Natural killer cell (primary cell): ENCODE measurements around the gene ELP6. TPM values are rescaled to one million over a fixed set of nuclear protein-coding genes. Genes with fewer than 3 reads are reported as not detected.

Experiments
- ATAC-seq, 3 donors: fragments of 150-1000 bp in 2 of 3; fragments of 200-7000 bp in 1 of 3; cut with Tn5 transposase; 1 replicate in 1 of 3; 2 replicates in 2 of 3; pipeline ENCODE4 v1.10.0; 2021; ENCODE audit warnings: mild to moderate bottlenecking in 2 of 3, moderate library complexity in 2 of 3
- DNase-seq, 2 donors: peaks; one replicate each; pipeline versions ENCODE4 v3.0.0 to v3.0.0-alpha.2; 2013 to 2021; ENCODE audit warnings: mixed read lengths in 1 of 2
- H3K27ac ChIP-seq: one replicate; pipeline ENCODE4 v1.5.1; 2013; ENCODE audit warnings: mild to moderate bottlenecking, low read length
- H3K27me3 ChIP-seq: one replicate; pipeline ENCODE4 v1.6.1; 2013; ENCODE audit warnings: low read length; ENCODE audit not compliant: control insufficient read depth, insufficient read depth
- H3K36me3 ChIP-seq: one replicate; pipeline ENCODE4 v1.6.1; 2013; ENCODE audit warnings: low read length; ENCODE audit not compliant: control insufficient read depth, insufficient read depth
- H3K4me1 ChIP-seq: one replicate; pipeline ENCODE4 v1.6.1; 2013; ENCODE audit warnings: low read length; ENCODE audit not compliant: control insufficient read depth, insufficient read depth
- H3K4me3 ChIP-seq: one replicate; pipeline ENCODE4 v1.5.1; 2013; ENCODE audit warnings: low read length
- H3K9me3 ChIP-seq: one replicate; pipeline ENCODE4 v1.6.1; 2013; ENCODE audit warnings: low read length; ENCODE audit not compliant: control insufficient read depth, insufficient read depth
- H3K27ac Mint-ChIP-seq, 2 donors: one replicate each; pipeline ENCODE4 v1.8.0; 2022; ENCODE audit warnings: mild to moderate bottlenecking in 2 of 2, mixed read lengths in 2 of 2, moderate library complexity in 1 of 2
- H3K27me3 Mint-ChIP-seq, 2 donors: one replicate each; pipeline ENCODE4 v1.8.0; 2022; ENCODE audit warnings: low read depth in 2 of 2, mixed read lengths in 2 of 2
- H3K36me3 Mint-ChIP-seq: one replicate; pipeline ENCODE4 v1.8.0; 2022; ENCODE audit warnings: mixed read lengths
- H3K4me1 Mint-ChIP-seq, 2 donors: one replicate each; pipeline ENCODE4 v1.8.0; 2022; ENCODE audit warnings: mixed read lengths in 2 of 2
- H3K4me3 Mint-ChIP-seq: one replicate; pipeline ENCODE4 v1.8.0; 2022; ENCODE audit warnings: mild to moderate bottlenecking, moderate library complexity, mixed read lengths
- H3K9me3 Mint-ChIP-seq, 2 donors: one replicate each; pipeline ENCODE4 v1.8.0; 2022; ENCODE audit warnings: mixed read lengths in 2 of 2
- WGBS: methylation state at CpG from one replicate; pipeline ENCODE4 v1.1.7; 2013; ENCODE audit warnings: missing lambda C conversion rate; ENCODE audit not compliant: insufficient coverage; 5-methylcytosine and 5-hydroxymethylcytosine counted together
- intact Hi-C: fragments of 100-400 bp; cut with micrococcal nuclease; formaldehyde crosslinking; loops from one replicate; pipeline ENCODE4 v1.14.2; 2022
- total RNA-seq, 4 donors: library from RNA; stranded (reverse); fragments of 120-200 nt in 1 of 4; gene quantifications; one replicate each; pipeline versions ENCODE4 v1.2.3 to v1.2.4, GENCODE V29; 2013 to 2022
- TF ChIP-seq, protein P1 (sequence below): fragments of 200-600 bp; IDR thresholded peaks from one replicate; pipeline ENCODE4 v1.8.0; 2022; ENCODE audit warnings: antibody characterized with exemption

Gene ELP6
- total RNA-seq, 3 donors from 2014 or later (not counting 1 experiment from before 2014, with no cell fraction given) = 18.1 to 37.4 (median 33.4) TPM

DNA sequence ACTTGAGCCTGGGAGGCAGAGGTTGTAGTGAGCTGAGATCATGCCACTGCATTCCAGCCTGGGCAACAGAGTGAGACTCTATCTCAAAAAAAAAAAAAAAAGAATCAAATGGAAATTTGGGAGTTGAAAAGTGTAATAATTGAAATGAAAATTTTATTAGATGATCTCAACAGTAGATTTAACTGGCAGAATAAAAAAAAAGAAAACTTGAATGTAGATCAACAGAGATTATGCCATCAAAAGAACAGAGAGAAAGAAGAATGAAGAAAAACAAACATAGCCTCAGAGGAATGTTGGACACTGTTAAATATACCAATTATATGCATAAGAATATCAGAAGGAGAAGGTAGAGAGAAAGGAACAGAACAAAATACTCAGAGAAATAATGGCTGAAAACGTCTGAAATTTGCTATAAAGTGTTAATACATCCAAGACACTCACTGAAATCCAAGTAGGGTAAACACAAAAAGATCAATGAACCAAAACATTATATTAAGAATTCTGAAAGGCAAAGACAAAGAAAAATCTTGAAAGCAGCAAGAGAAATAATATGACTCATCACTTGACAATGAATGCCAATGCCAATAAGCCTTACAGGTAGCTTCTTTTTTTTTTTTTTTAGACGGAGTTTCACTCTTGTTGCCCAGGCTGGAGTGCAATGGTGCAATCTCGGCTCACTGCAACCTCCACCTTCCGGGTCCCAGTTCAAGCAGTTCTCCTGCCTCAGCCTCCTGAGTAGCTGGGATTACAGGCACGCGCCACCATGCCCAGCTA, 14.6 kb upstream of the ELP6 start:
- Mint-ChIP-seq H3K9me3 (peaks cover 4% of the 10 kb centered on the region in 2 donors), H3K27me3 (no peaks in the 10 kb centered on the region), H3K4me1 (no peaks in the 10 kb centered on the region), H3K36me3 (no peaks in the 10 kb centered on the region), H3K4me3 (no peak overlapping the region), H3K27ac (no peak overlapping the region)
- Histone ChIP-seq H3K4me3 (no peak overlapping the region), H3K36me3 (no peaks in the 10 kb centered on the region), H3K4me1 (no peaks in the 10 kb centered on the region), H3K9me3 (peaks cover 5% of the 10 kb centered on the region), H3K27me3 (no peaks in the 10 kb centered on the region), H3K27ac (no peak overlapping the region)
- 85% methylated on average over 5 of the region's 6 CpGs for WGBS
- TF ChIP-seq, protein P1, sequence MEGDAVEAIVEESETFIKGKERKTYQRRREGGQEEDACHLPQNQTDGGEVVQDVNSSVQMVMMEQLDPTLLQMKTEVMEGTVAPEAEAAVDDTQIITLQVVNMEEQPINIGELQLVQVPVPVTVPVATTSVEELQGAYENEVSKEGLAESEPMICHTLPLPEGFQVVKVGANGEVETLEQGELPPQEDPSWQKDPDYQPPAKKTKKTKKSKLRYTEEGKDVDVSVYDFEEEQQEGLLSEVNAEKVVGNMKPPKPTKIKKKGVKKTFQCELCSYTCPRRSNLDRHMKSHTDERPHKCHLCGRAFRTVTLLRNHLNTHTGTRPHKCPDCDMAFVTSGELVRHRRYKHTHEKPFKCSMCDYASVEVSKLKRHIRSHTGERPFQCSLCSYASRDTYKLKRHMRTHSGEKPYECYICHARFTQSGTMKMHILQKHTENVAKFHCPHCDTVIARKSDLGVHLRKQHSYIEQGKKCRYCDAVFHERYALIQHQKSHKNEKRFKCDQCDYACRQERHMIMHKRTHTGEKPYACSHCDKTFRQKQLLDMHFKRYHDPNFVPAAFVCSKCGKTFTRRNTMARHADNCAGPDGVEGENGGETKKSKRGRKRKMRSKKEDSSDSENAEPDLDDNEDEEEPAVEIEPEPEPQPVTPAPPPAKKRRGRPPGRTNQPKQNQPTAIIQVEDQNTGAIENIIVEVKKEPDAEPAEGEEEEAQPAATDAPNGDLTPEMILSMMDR = no peak
- intact Hi-C loops = no loop called here
- DNase-seq (no peak), ATAC-seq (no peak)

GRCh38 chr3:47525617-47526016, 12.1 kb upstream of the ELP6 start:
- Mint-ChIP-seq H3K27ac (no peak overlapping the region), H3K36me3 (no peaks in the 10 kb centered on the region), H3K9me3 (peaks cover 4% of the 10 kb centered on the region in 2 donors), H3K4me3 (no peak overlapping the region), H3K27me3 (no peaks in the 10 kb centered on the region), H3K4me1 (peaks cover 0 to 8% of the 10 kb centered on the region in 2 donors)
- no peaks in the 10 kb centered on the region for H3K27me3 ChIP-seq
- ATAC-seq = no peak
- H3K4me1 ChIP-seq = peaks cover 6% of the 10 kb centered on the region
- H3K9me3 ChIP-seq = peaks cover 5% of the 10 kb centered on the region
- no peak overlapping the region for H3K4me3 ChIP-seq
- H3K27ac ChIP-seq = no peak overlapping the region
- WGBS = 89% methylated on average over 2 of the region's 4 CpGs
- intact Hi-C loops = no loop called here
- no peak for DNase-seq
- TF ChIP-seq, protein P1 = no peak
- no peaks in the 10 kb centered on the region for H3K36me3 ChIP-seq

- Histone ChIP-seq H3K27me3 (no peaks in the 10 kb centered on the region), H3K36me3 (no peaks in the 10 kb centered on the region), H3K9me3 (peaks cover 5% of the 10 kb centered on the region), H3K4me3 (no peak overlapping the region), H3K27ac (no peak overlapping the region), H3K4me1 (peaks cover 6% of the 10 kb centered on the region)
- no peak for DNase-seq
- Mint-ChIP-seq H3K36me3 (no peaks in the 10 kb centered on the region), H3K9me3 (peaks cover 4% of the 10 kb centered on the region in 2 donors), H3K4me3 (no peak overlapping the region), H3K4me1 (peaks cover 0 to 8% of the 10 kb centered on the region in 2 donors), H3K27me3 (no peaks in the 10 kb centered on the region), H3K27ac (no peak overlapping the region)
- intact Hi-C loops = loop anchor here (5.0 kb wide), 1 partner anchor 469 kb away; no protein-coding TSS in a partner anchor
- ATAC-seq = no peak
- WGBS = 58% methylated on average over 4 of the region's 4 CpGs
- TF ChIP-seq, protein P1 = no peak
Measured at GRCh38 chr3:47523310-47524073, 10.0 kb upstream of the ELP6 start.
